Parathyroid adenoma (tissue), 2 donors: ENCODE data around the gene MMP23B.

Experiments
- H2AFZ ChIP-seq: fragments of 300-600 bp; sonication (generic); one replicate; pipeline ENCODE4 v1.7.0; 2017; ENCODE audit warnings: antibody characterized with exemption, mild to moderate bottlenecking
- H3K27ac ChIP-seq: fragments of 300-600 bp; sonication (generic); one replicate; pipeline ENCODE4 v1.7.0; 2017
- H3K27me3 ChIP-seq: fragments of 300-600 bp; sonication (generic); one replicate; pipeline ENCODE4 v1.7.0; 2017; ENCODE audit warnings: low read length; ENCODE audit not compliant: control insufficient read depth, insufficient read depth
- H3K36me3 ChIP-seq: fragments of 300-600 bp; sonication (generic); one replicate; pipeline ENCODE4 v1.7.0; 2017; ENCODE audit warnings: low read length; ENCODE audit not compliant: control insufficient read depth, insufficient read depth
- H3K4me1 ChIP-seq: fragments of 300-600 bp; sonication (generic); one replicate; pipeline ENCODE4 v1.7.0; 2017; ENCODE audit warnings: control low read depth
- H3K4me2 ChIP-seq: fragments of 300-600 bp; sonication (generic); one replicate; pipeline ENCODE4 v1.7.0; 2017; ENCODE audit warnings: low read length
- H3K4me3 ChIP-seq: fragments of 300-600 bp; sonication (generic); one replicate; pipeline ENCODE4 v1.7.0; 2017; ENCODE audit warnings: low read depth, low read length
- H3K79me2 ChIP-seq: fragments of 300-600 bp; sonication (generic); one replicate; pipeline ENCODE4 v1.7.0; 2017; ENCODE audit warnings: control low read depth
- H3K9ac ChIP-seq: fragments of 300-600 bp; sonication (generic); one replicate; pipeline ENCODE4 v1.7.0; 2017; ENCODE audit warnings: mild to moderate bottlenecking
- H3K9me3 ChIP-seq: fragments of 300-600 bp; sonication (generic); one replicate; pipeline ENCODE4 v1.7.0; 2017; ENCODE audit warnings: low read length; ENCODE audit not compliant: control insufficient read depth
- TF ChIP-seq, protein P1 (sequence below): fragments of 300-600 bp; sonication (generic); IDR thresholded peaks from one replicate; pipeline ENCODE4 v1.7.0; 2017; ENCODE audit warnings: antibody characterized with exemption, mild to moderate bottlenecking
- donor health status: primary hyperparathyroidism.

MMP23B gene

DNA sequence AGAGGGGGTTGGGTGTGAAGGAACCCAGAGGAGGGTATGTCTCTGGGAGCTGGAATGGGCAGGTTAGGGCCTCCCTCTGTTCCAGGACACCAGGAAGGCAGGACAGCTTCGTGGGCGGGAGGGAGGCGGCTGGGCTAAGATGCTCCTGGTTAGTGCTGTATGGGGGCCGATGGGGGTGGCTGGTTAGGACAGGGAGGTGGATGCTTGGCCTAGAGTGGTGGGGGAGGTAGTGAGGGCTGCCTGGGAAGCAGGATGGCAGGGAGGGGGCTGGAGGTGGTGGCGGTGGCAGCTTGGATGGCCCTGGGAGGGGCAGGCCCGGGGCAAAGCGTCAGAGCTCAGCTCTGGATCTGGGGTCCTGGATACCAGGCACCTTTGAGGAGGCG lies 6.2 kb upstream of the MMP23B start:
- H3K4me1 ChIP-seq, result no peaks in the 10 kb centered on the region
- H3K9me3 ChIP-seq, result no peaks in the 10 kb centered on the region
- H3K27me3 ChIP-seq, result no peaks in the 10 kb centered on the region
- no peaks in the 10 kb centered on the region for H3K79me2 ChIP-seq
- no peak overlapping the region for H2AFZ ChIP-seq
- no peaks in the 10 kb centered on the region for H3K36me3 ChIP-seq
- TF ChIP-seq, protein P1, sequence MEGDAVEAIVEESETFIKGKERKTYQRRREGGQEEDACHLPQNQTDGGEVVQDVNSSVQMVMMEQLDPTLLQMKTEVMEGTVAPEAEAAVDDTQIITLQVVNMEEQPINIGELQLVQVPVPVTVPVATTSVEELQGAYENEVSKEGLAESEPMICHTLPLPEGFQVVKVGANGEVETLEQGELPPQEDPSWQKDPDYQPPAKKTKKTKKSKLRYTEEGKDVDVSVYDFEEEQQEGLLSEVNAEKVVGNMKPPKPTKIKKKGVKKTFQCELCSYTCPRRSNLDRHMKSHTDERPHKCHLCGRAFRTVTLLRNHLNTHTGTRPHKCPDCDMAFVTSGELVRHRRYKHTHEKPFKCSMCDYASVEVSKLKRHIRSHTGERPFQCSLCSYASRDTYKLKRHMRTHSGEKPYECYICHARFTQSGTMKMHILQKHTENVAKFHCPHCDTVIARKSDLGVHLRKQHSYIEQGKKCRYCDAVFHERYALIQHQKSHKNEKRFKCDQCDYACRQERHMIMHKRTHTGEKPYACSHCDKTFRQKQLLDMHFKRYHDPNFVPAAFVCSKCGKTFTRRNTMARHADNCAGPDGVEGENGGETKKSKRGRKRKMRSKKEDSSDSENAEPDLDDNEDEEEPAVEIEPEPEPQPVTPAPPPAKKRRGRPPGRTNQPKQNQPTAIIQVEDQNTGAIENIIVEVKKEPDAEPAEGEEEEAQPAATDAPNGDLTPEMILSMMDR, result no peak
- no peak overlapping the region for H3K4me2 ChIP-seq
- H3K9ac ChIP-seq, result no peak overlapping the region
- no peak overlapping the region for H3K4me3 ChIP-seq
- no peak overlapping the region for H3K27ac ChIP-seq

DNA sequence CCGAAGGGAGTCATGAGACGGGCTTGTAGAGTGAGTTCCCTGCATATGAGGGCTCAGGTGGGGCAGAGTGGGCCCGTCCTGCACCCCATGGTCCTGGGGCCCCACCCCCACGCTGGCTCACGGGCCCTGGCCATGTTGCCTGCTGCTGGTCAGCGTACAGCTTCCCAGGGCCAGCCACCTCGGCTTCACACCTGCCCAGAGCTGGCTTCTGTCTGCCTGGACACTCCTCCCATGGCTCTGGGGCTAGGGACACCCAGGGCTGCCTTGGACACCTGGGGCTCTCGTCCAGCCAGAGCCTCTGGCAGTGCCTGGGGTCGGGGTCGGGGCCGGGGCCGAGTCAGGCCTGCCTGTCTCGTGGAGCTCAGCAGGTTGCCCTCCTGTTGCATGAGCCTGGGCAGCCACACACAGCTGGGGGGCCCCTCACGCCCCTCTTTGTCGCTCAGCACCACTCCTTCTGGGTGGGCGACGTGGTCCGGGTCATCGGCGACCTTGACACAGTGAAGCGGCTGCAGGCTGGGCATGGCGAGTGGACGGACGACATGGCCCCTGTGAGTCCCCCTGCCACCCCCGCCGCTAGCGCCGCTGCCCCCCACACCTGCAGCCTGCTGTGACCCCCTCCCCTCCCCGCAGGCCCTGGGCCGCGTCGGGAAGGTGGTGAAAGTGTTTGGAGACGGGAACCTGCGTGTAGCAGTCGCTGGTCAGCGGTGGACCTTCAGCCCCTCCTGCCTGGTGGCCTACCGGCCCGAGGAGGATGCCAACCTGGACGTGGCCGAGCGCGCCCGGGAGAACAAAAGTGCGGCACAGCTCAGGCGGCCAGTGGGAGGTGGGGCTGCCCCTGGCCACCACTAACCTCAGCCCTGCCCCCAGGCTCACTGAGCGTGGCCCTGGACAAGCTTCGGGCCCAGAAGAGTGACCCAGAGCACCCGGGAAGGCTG lies 5.5 kb upstream of the MMP23B start:
- Histone ChIP-seq H3K36me3 (no peaks in the 10 kb centered on the region), H3K79me2 (no peaks in the 10 kb centered on the region), H3K9ac (no peak overlapping the region), H3K27ac (no peak overlapping the region), H3K4me1 (no peaks in the 10 kb centered on the region), H3K4me3 (no peak overlapping the region), H3K9me3 (no peaks in the 10 kb centered on the region), H3K27me3 (no peaks in the 10 kb centered on the region), H3K4me2 (no peak overlapping the region), H2AFZ (no peak overlapping the region)
- TF ChIP-seq, protein P1, result no peak

DNA sequence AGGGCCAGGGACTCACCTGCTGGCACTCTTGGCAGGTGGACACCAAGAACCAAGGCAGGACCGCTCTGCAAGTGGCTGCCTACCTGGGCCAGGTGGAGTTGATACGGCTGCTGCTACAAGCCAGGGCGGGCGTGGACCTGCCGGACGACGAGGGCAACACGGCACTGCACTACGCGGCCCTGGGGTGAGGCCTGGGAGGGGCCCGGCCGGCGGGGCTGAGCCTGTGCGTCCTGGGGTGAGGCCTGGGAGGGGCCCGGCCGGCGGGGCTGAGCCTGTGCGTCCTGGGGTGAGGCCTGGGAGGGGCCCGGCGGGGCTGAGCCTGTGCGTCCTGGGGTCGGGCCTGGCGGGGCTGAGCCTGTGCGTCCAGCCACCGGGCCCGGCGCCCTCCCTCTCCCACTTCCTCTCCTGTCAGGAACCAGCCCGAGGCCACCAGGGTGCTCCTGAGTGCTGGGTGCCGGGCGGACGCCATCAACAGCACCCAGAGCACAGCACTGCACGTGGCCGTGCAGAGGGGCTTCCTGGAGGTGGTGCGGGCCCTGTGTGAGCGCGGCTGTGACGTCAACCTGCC lies 4.6 kb upstream of the MMP23B start:
- Histone ChIP-seq H3K36me3 (no peaks in the 10 kb centered on the region), H2AFZ (no peak overlapping the region), H3K4me2 (no peak overlapping the region), H3K9ac (no peak overlapping the region), H3K79me2 (no peaks in the 10 kb centered on the region), H3K9me3 (no peaks in the 10 kb centered on the region), H3K4me1 (no peaks in the 10 kb centered on the region), H3K27me3 (no peaks in the 10 kb centered on the region), H3K27ac (no peak overlapping the region), H3K4me3 (no peak overlapping the region)
- TF ChIP-seq, protein P1, result no peak

GRCh38 chr1:1627829-1628753 lies 3.9 kb upstream of the MMP23B start:
- Histone ChIP-seq H3K27me3 (no peaks in the 10 kb centered on the region), H3K9me3 (no peaks in the 10 kb centered on the region), H3K9ac (no peak overlapping the region), H3K36me3 (no peaks in the 10 kb centered on the region), H3K27ac (no peak overlapping the region), H3K4me3 (no peak overlapping the region), H3K4me1 (no peaks in the 10 kb centered on the region), H3K79me2 (no peaks in the 10 kb centered on the region), H3K4me2 (no peak overlapping the region), H2AFZ (no peak overlapping the region)
- TF ChIP-seq, protein P1, result no peak
